K562 (cell line): Measurements from ENCODE around the gene IFT172. TPM values are rescaled to one million over a fixed set of nuclear protein-coding genes. Genes with fewer than 3 reads are reported as not detected.
A peak's percentile ranks its signal among the peaks of the same experiment; 100 is the strongest.

ENCODE experiments used
- BACH1 ChIP-seq: fragments of 200-800 bp; sonication (Bioruptor generic); IDR thresholded peaks from 2 replicates; pipeline ENCODE4 v1.6.1; 2016; ENCODE audit warnings: missing genetic modification characterization, missing compliant biosample characterization
- C11orf30 ChIP-seq: fragments of 450-650 bp; IDR thresholded peaks from 2 replicates; pipeline ENCODE4 v1.6.1; 2016; ENCODE audit warnings: low read depth, mild to moderate bottlenecking
- CBX3 ChIP-seq, 2 experiments: IDR thresholded peaks; 1 replicate in 1 of 2; 2 replicates in 1 of 2; pipeline ENCODE4 v1.6.1; 2012; ENCODE audit warnings: inconsistent platforms in 2 of 2, low read length in 2 of 2, borderline replicate concordance in 1 of 2, control low read depth in 1 of 2
- CHCHD3 ChIP-seq: fragments of 250-450 bp; sonication (Bioruptor Pico); IDR thresholded peaks from 2 replicates; pipeline ENCODE4 v2.1.2; 2022; ENCODE audit warnings: mild to moderate bottlenecking
- ELF2 ChIP-seq: fragments of 250-450 bp; sonication (Bioruptor Pico); IDR thresholded peaks from 2 replicates; pipeline ENCODE4 v1.5.0; 2021; ENCODE audit warnings: mild to moderate bottlenecking
- FOXP1 ChIP-seq: sonication (generic); formaldehyde crosslinking; IDR thresholded peaks from 2 replicates; pipeline ENCODE4 v1.8.0; 2022; ENCODE audit warnings: mild to moderate bottlenecking, missing genetic modification reagents
- HCFC1 ChIP-seq: IDR thresholded peaks from 2 replicates; pipeline ENCODE4 v1.6.1; 2012; ENCODE audit warnings: low read depth, low read length, improper control_type of control experiment
- KDM2B ChIP-seq: fragments of 250-450 bp; sonication (Bioruptor Pico); IDR thresholded peaks from 2 replicates; pipeline ENCODE4 v1.8.0; 2021; ENCODE audit warnings: mild to moderate bottlenecking, moderate library complexity
- KDM5B ChIP-seq: fragments of 200-600 bp; sonication (generic); IDR thresholded peaks from 2 replicates; pipeline ENCODE4 v1.6.1; 2012; ENCODE audit warnings: low read depth, mild to moderate bottlenecking, moderate library complexity, low read length, control low read depth, inconsistent platforms; ENCODE audit not compliant: insufficient replicate concordance
- MXI1 ChIP-seq: IDR thresholded peaks from 2 replicates; pipeline ENCODE4 v1.6.1; 2011; ENCODE audit warnings: low read depth, mild to moderate bottlenecking, improper control_type of control experiment, low read length
- NEUROD1 ChIP-seq: fragments of 150-350 bp; IDR thresholded peaks from 2 replicates; pipeline ENCODE4 v1.6.1; 2014; ENCODE audit warnings: borderline replicate concordance, low read length, low read depth; ENCODE audit not compliant: partially characterized antibody
- POLR2AphosphoS5 ChIP-seq: IDR thresholded peaks from 2 replicates; pipeline ENCODE4 v1.6.1; 2011; ENCODE audit warnings: mild to moderate bottlenecking, low read depth, low read length, moderate library complexity; ENCODE audit not compliant: control insufficient read depth, insufficient read depth
- SLC30A9 ChIP-seq: fragments of 250-450 bp; sonication (Bioruptor Pico); IDR thresholded peaks from 2 replicates; pipeline ENCODE4 v1.8.0; 2022; ENCODE audit warnings: mild to moderate bottlenecking, moderate library complexity
- ZBTB11 ChIP-seq, 3 experiments: fragments of 200-800 bp in 1 of 3; fragments of 250-450 bp in 1 of 3; fragments of 450-650 bp in 1 of 3; sonication (Bioruptor Pico) in 1 of 3; sonication (Bioruptor generic) in 1 of 3; formaldehyde crosslinking in 1 of 3; IDR thresholded peaks; 2 replicates each; pipeline versions ENCODE4 v1.6.1 to v1.8.0; 2016 to 2022; ENCODE audit warnings: mild to moderate bottlenecking in 2 of 3, missing genetic modification characterization in 2 of 3, missing compliant biosample characterization in 1 of 3, moderate library complexity in 1 of 3
- ZNF324 ChIP-seq: fragments of 250-450 bp; sonication (Bioruptor Pico); IDR thresholded peaks from 2 replicates; pipeline ENCODE4 v1.4.0; 2020; ENCODE audit warnings: mild to moderate bottlenecking
- ZNF589 ChIP-seq: fragments of 200-800 bp; sonication (Bioruptor generic); IDR thresholded peaks from 2 replicates; pipeline ENCODE4 v1.6.1; 2016; ENCODE audit warnings: low read depth, missing genetic modification characterization, missing compliant biosample characterization
- ZNF639 ChIP-seq, 2 experiments: fragments of 200-800 bp in 1 of 2; sonication (Bioruptor generic) in 1 of 2; sonication (generic) in 1 of 2; formaldehyde crosslinking in 1 of 2; IDR thresholded peaks in 1 of 2; conservative IDR thresholded peaks in 1 of 2; 2 replicates each; pipeline versions ENCODE4 v1.5.0 to v1.6.1; 2016 to 2020; ENCODE audit warnings: missing compliant biosample characterization in 1 of 2, missing genetic modification characterization in 1 of 2, missing genetic modification reagents in 1 of 2
- ZNF780A ChIP-seq: fragments of 250-450 bp; sonication (Bioruptor Pico); IDR thresholded peaks from 2 replicates; pipeline ENCODE4 v1.5.0; 2021; ENCODE audit warnings: mild to moderate bottlenecking
- polyA plus RNA-seq, 8 experiments: library from polyadenylated mRNA; depleted of rRNA in 4 of 8; stranded (reverse) in 5 of 8; unstranded in 3 of 8; fragments of >200 nt; fragmentation: Nextera tagmentation in 2 of 8; fragmentation: Illumina TruSeq in 1 of 8; extraction: Ambion mirVana in 2 of 8; extraction: Trizol in 1 of 8; gene quantifications; 2 replicates each; pipeline versions ENCODE4 v1.2.1 to v1.2.3, GENCODE V29; 2011 to 2014; ENCODE audit warnings: inconsistent platforms in 1 of 8, missing spikeins in 1 of 8
- total RNA-seq, 7 experiments: library from RNA; depleted of rRNA in 6 of 7; stranded (reverse); fragments of >200 nt in 6 of 7; fragmentation: Illumina TruSeq in 2 of 7; extraction: Trizol in 2 of 7; gene quantifications; 2 replicates each; pipeline versions ENCODE4 v1.2.1 to v1.2.3, GENCODE V29; 2011 to 2021; ENCODE audit warnings: low replicate concordance in 1 of 7
- TF ChIP-seq, protein P1 (sequence below): sonication (generic); IDR thresholded peaks from 2 replicates; pipeline ENCODE4 v1.6.1; 2016
- TF ChIP-seq, protein P2 (sequence below): fragments of 250-450 bp; sonication (Bioruptor Pico); IDR thresholded peaks from 2 replicates; pipeline ENCODE4 v1.8.0; 2021; ENCODE audit warnings: borderline replicate concordance, mild to moderate bottlenecking, moderate library complexity; ENCODE audit not compliant: poor library complexity, severe bottlenecking

The IFT172 gene
- total and polyA plus RNA-seq, 9 of the 15 experiments (the other 6 are each of a cell fraction or from before 2014, with no cell fraction given): 5.6 to 19.1 (median 13.5) TPM

DNA sequence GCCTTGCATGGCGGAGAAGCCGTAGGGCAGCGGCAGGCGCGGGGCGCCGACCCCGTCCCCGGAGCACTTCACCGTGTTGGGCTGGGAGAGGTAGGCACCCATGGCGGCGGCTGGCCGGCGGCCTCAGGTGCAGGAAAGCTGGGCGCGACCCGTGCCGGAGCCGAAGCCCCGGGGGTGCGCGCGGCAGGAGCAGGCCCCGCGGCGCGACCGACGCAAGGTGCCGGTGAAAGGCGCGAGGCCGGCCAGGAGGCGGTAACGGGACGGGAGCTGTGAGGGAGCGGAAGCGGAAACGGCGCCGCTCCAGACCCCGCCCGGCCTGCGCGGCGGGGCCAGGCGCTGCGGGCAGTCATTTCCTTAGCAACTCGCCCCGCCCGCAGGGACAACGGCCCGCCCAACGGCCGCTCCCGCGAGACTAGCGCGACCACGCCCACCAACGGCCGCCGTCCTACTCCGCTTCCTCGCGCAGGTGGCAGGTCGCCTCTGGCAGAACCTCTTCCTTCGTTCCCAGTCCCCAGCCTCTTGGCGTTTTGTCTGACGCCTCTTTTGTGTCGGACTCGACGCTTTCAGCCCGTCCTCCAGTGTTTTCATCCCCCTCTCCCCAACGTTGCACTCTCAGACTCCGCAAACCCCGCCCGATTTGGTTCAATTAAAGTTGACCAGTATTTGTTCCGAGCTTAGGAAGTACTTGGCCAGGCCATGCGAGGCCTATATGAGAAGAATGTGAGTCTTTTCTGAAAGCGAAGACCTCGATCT is 80.0 kb downstream of the IFT172 start, which contains the start of gene PPM1G (continued):
- TF ChIP-seq, protein P1, sequence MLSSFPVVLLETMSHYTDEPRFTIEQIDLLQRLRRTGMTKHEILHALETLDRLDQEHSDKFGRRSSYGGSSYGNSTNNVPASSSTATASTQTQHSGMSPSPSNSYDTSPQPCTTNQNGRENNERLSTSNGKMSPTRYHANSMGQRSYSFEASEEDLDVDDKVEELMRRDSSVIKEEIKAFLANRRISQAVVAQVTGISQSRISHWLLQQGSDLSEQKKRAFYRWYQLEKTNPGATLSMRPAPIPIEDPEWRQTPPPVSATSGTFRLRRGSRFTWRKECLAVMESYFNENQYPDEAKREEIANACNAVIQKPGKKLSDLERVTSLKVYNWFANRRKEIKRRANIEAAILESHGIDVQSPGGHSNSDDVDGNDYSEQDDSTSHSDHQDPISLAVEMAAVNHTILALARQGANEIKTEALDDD: no peak
- TF ChIP-seq CHCHD3 (CRISPR knock-in tag): no peak
- TF ChIP-seq ELF2 (CRISPR knock-in tag): no peak
- TF ChIP-seq CBX3 (IDR thresholded peaks at IDR 0.05; ENCODE audit: borderline replicate concordance in 1 of 2, low read length in 2 of 2): peak in 1 of 2 experiments; percentile 94; a peak in 2 of 3 replicates
- peak; percentile 83 for TF ChIP-seq ZNF324 (CRISPR knock-in tag)
- TF ChIP-seq POLR2AphosphoS5: peak; percentile 84
- TF ChIP-seq KDM5B: peak; percentile 93
- TF ChIP-seq C11orf30: no peak
- no peak for TF ChIP-seq SLC30A9 (CRISPR knock-in tag)
- peak; percentile 62; the same call in 1 of the 2 replicates for TF ChIP-seq ZNF589
- no peak for TF ChIP-seq BACH1
- TF ChIP-seq, protein P2, sequence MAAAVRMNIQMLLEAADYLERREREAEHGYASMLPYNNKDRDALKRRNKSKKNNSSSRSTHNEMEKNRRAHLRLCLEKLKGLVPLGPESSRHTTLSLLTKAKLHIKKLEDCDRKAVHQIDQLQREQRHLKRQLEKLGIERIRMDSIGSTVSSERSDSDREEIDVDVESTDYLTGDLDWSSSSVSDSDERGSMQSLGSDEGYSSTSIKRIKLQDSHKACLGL (CRISPR knock-in tag): no peak
- peak; percentile 69 for TF ChIP-seq NEUROD1
- peak in 1 of 2 experiments; percentile 97; a peak in 2 of 4 replicates for TF ChIP-seq ZNF639 (CRISPR knock-in tag; conservative IDR thresholded peaks at IDR 0.05 in 1 of 2, IDR thresholded peaks at IDR 0.05 in 1 of 2)
- TF ChIP-seq MXI1: peak; percentile 80
- peak; percentile 65 for TF ChIP-seq HCFC1
- TF ChIP-seq FOXP1 (CRISPR knock-in tag): no peak; the same call in 1 of the 2 replicates
- no peak for TF ChIP-seq ZNF780A (CRISPR knock-in tag)
- peak in 2 of 3 experiments; percentile 38 to 93; a peak in 3 of 6 replicates for TF ChIP-seq ZBTB11 (CRISPR knock-in tag; IDR thresholded peaks at IDR 0.05)
- no peak for TF ChIP-seq KDM2B
